ENCODE measurements around the gene DPP10.

GRCh38 chr2:115542331-115542730 is 1099.9 kb downstream of the DPP10 start:
- TF ChIP-seq CTCF (IDR thresholded peaks at IDR 0.05) (no peak), POLR2AphosphoS5 (IDR thresholded peaks at IDR 0.05) (no peak)

All from esophagus muscularis mucosa (tissue), 3 donors.